IMR-90 (cell line): ENCODE data around the gene CCND1. TPM values are rescaled to one million over a fixed set of nuclear protein-coding genes. Genes with fewer than 3 reads are reported as not detected.

Experiments used
- ATAC-seq: fragments of 200-7000 bp; cut with Tn5 transposase; 2 replicates; pipeline ENCODE4 v1.9.1; 2020; ENCODE audit warnings: low read depth, mild to moderate bottlenecking, moderate library complexity
- BruUV-seq: library from RNA; stranded (reverse); fragments of 400-500 nt; replicated peaks from 2 replicates; lab custom pipeline; 2021; lab: Mats Ljungman, UMichigan
- CTCF ChIA-PET: fragments of 300-600 bp; formaldehyde crosslinking; extraction: SDS; loops from one replicate; lab custom pipeline; 2021; ENCODE audit warnings: antibody characterized with exemption; lab: Yijun Ruan, JAX
- POLR2A ChIA-PET: fragments of 300-600 bp; sonication (Branson Sonifier 250); formaldehyde crosslinking; loops from one replicate; lab custom pipeline; 2022; ENCODE audit warnings: antibody characterized with exemption; ENCODE audit not compliant: unreplicated experiment; lab: Charles Lee
- DNase-seq: peaks from one replicate; pipeline ENCODE4 v3.0.0; 2013
- H2AFZ ChIP-seq: replicated peaks from 2 replicates; pipeline ENCODE3; 2013; ENCODE audit warnings: low read length, mild to moderate bottlenecking; ENCODE audit not compliant: poor library complexity
- H2AK5ac ChIP-seq: 2 replicates; pipeline ENCODE4 v1.6.1; 2013; ENCODE audit warnings: low read depth, low read length, inconsistent platforms
- H2AK9ac ChIP-seq: replicated peaks from 2 replicates; pipeline ENCODE3; 2013; ENCODE audit warnings: mild to moderate bottlenecking, low read depth, low read length, moderate library complexity; ENCODE audit not compliant: poor library complexity
- H2BK120ac ChIP-seq: 2 replicates; pipeline ENCODE4 v1.6.1; 2013; ENCODE audit warnings: low read depth, low read length, inconsistent platforms
- H2BK15ac ChIP-seq: 3 replicates; pipeline ENCODE4 v1.6.1; 2013; ENCODE audit warnings: low read depth, low read length, inconsistent platforms
- H2BK20ac ChIP-seq: 2 replicates; pipeline ENCODE4 v1.6.1; 2013; ENCODE audit warnings: low read depth, mild to moderate bottlenecking, inconsistent platforms, low read length, moderate library complexity
- H2BK5ac ChIP-seq: 2 replicates; pipeline ENCODE4 v1.6.1; 2013; ENCODE audit warnings: mild to moderate bottlenecking, low read depth, low read length, inconsistent platforms; ENCODE audit not compliant: poor library complexity, severe bottlenecking
- H3K14ac ChIP-seq: replicated peaks from 2 replicates; pipeline ENCODE4 v1.6.1; 2013; ENCODE audit warnings: low read depth, low read length, inconsistent platforms
- H3K18ac ChIP-seq: 2 replicates; pipeline ENCODE4 v1.6.1; 2013; ENCODE audit warnings: low read depth, low read length, control low read depth
- H3K23ac ChIP-seq: 2 replicates; pipeline ENCODE4 v1.6.1; 2013; ENCODE audit warnings: low read depth, low read length, inconsistent platforms
- H3K27ac ChIP-seq: 2 replicates; pipeline ENCODE4 v1.5.1; 2013; ENCODE audit warnings: mild to moderate bottlenecking, control low read depth, low read length; ENCODE audit not compliant: insufficient read depth
- H3K27me3 ChIP-seq: 2 replicates; pipeline ENCODE4 v1.6.1; 2013; ENCODE audit warnings: low read length; ENCODE audit not compliant: control insufficient read depth, insufficient read depth
- H3K36me3 ChIP-seq: 2 replicates; pipeline ENCODE4 v1.6.1; 2013; ENCODE audit warnings: low read length, mixed read lengths; ENCODE audit not compliant: control insufficient read depth, insufficient read depth
- H3K4ac ChIP-seq: 2 replicates; pipeline ENCODE4 v1.6.1; 2013; ENCODE audit warnings: low read depth, low read length, inconsistent platforms
- H3K4me1 ChIP-seq: 2 replicates; pipeline ENCODE4 v1.6.1; 2013; ENCODE audit warnings: low read length, mixed read lengths; ENCODE audit not compliant: control insufficient read depth, insufficient read depth
- H3K4me2 ChIP-seq: 2 replicates; pipeline ENCODE4 v1.6.1; 2013; ENCODE audit warnings: low read depth, mild to moderate bottlenecking, control low read depth, low read length, moderate library complexity
- H3K4me3 ChIP-seq: 2 replicates; pipeline ENCODE4 v1.5.1; 2013; ENCODE audit warnings: low read depth, mild to moderate bottlenecking, control low read depth, low read length, moderate library complexity; ENCODE audit not compliant: insufficient read depth
- H3K56ac ChIP-seq: 2 replicates; pipeline ENCODE4 v1.6.1; 2013; ENCODE audit warnings: low read length, inconsistent platforms; ENCODE audit not compliant: insufficient read depth; ENCODE audit errors: extremely low read depth
- H3K79me1 ChIP-seq, 2 experiments: 2 replicates each; pipeline ENCODE4 v1.6.1; 2013; ENCODE audit warnings: low read length in 2 of 2, inconsistent platforms in 1 of 2, low read depth in 1 of 2
- H3K9ac ChIP-seq: 2 replicates; pipeline ENCODE4 v1.6.1; 2013; ENCODE audit warnings: low read depth, low read length, control low read depth
- H3K9me1 ChIP-seq: 2 replicates; pipeline ENCODE4 v1.6.1; 2013; ENCODE audit warnings: low read length, inconsistent platforms; ENCODE audit not compliant: insufficient read depth
- H3K9me3 ChIP-seq: 2 replicates; pipeline ENCODE4 v1.6.1; 2013; ENCODE audit warnings: low read length; ENCODE audit not compliant: control insufficient read depth, insufficient read depth
- H4K20me1 ChIP-seq: 2 replicates; pipeline ENCODE4 v1.6.1; 2013; ENCODE audit warnings: low read length, inconsistent platforms; ENCODE audit not compliant: insufficient read depth
- H4K5ac ChIP-seq: 2 replicates; pipeline ENCODE4 v1.6.1; 2013; ENCODE audit warnings: mild to moderate bottlenecking, low read depth, low read length, control low read depth
- H4K8ac ChIP-seq, 2 experiments: 2 replicates each; pipeline ENCODE4 v1.6.1; 2013; ENCODE audit warnings: low read depth in 2 of 2, low read length in 2 of 2, control low read depth in 1 of 2, inconsistent platforms in 1 of 2
- H4K91ac ChIP-seq: 2 replicates; pipeline ENCODE4 v1.6.1; 2013; ENCODE audit warnings: low read depth, low read length, inconsistent platforms; ENCODE audit not compliant: insufficient read depth
- CEBPB ChIP-seq: IDR thresholded peaks from 2 replicates; pipeline ENCODE4 v1.6.1; 2012; ENCODE audit warnings: low read depth, low read length, improper control_type of control experiment
- CHD1 ChIP-seq: IDR thresholded peaks from 2 replicates; pipeline ENCODE4 v1.6.1; 2012; ENCODE audit warnings: low read depth, low read length, improper control_type of control experiment
- ELK1 ChIP-seq: fragments of 150-350 bp; IDR thresholded peaks from 2 replicates; pipeline ENCODE4 v1.6.1; 2016; ENCODE audit warnings: low read depth, mild to moderate bottlenecking, low read length, moderate library complexity, borderline replicate concordance
- FOS ChIP-seq: fragments of 150-350 bp; IDR thresholded peaks from 2 replicates; pipeline ENCODE4 v1.6.1; 2016; ENCODE audit warnings: low read depth, low read length
- MAFK ChIP-seq: IDR thresholded peaks from 2 replicates; pipeline ENCODE4 v1.6.1; 2012; ENCODE audit warnings: low read depth, low read length, improper control_type of control experiment
- MXI1 ChIP-seq: IDR thresholded peaks from 2 replicates; pipeline ENCODE4 v1.6.1; 2012; ENCODE audit warnings: low read depth, mild to moderate bottlenecking, low read length, moderate library complexity, borderline replicate concordance
- NFE2L2 ChIP-seq: fragments of 150-350 bp; IDR thresholded peaks from 2 replicates; pipeline ENCODE4 v1.6.1; 2016; ENCODE audit warnings: low read depth, mild to moderate bottlenecking, low read length
- POLR2A ChIP-seq: IDR thresholded peaks from 2 replicates; pipeline ENCODE4 v1.6.1; 2012; ENCODE audit warnings: mild to moderate bottlenecking, low read depth, low read length
- RAD21 ChIP-seq: IDR thresholded peaks from 2 replicates; pipeline ENCODE4 v1.6.1; 2012; ENCODE audit warnings: low read length, improper control_type of control experiment
- RCOR1 ChIP-seq: IDR thresholded peaks from 2 replicates; pipeline ENCODE4 v1.6.1; 2012; ENCODE audit warnings: mild to moderate bottlenecking, low read length, improper control_type of control experiment; ENCODE audit not compliant: insufficient replicate concordance
- RFX5 ChIP-seq: IDR thresholded peaks from 2 replicates; pipeline ENCODE4 v1.8.0; 2012; ENCODE audit warnings: low read depth, mild to moderate bottlenecking, low read length, moderate library complexity
- SMC3 ChIP-seq: fragments of 150-350 bp; IDR thresholded peaks from 2 replicates; pipeline ENCODE4 v1.6.1; 2016; ENCODE audit warnings: low read depth, mild to moderate bottlenecking, antibody characterized with exemption, low read length, moderate library complexity
- WGBS, 2 experiments: methylation state at CpG; one replicate each; pipeline versions ENCODE4 v1.1.5 to v1.1.7; 2013; ENCODE audit warnings: missing lambda C conversion rate in 2 of 2; ENCODE audit not compliant: insufficient read length in 1 of 2; ENCODE audit errors: extremely low coverage in 2 of 2; 5-methylcytosine and 5-hydroxymethylcytosine counted together
- dilution Hi-C: fragments of 300-500 bp; cut with HindIII; formaldehyde crosslinking; loops from one replicate; pipeline ENCODE4 v1.14.3; 2018; ENCODE audit warnings: low sequenced_read_pairs; ENCODE audit not compliant: unreplicated experiment
- in situ Hi-C: fragments of 300-500 bp; cut with MboI; formaldehyde crosslinking; loops from 3 replicates; pipeline ENCODE4 v1.14.3; 2019; ENCODE audit warnings: low sequenced_read_pairs, inconsistent platforms, mixed read lengths
- intact Hi-C: fragments of 100-400 bp; cut with micrococcal nuclease; formaldehyde crosslinking; loops from 2 replicates; pipeline ENCODE4 v1.10.0; 2022
- polyA plus RNA-seq, 3 experiments: library from polyadenylated mRNA; depleted of rRNA; stranded (reverse); fragments of >200 nt; gene quantifications; 2 replicates each; pipeline ENCODE4 v1.2.3, GENCODE V29; 2012; ENCODE audit warnings: low replicate concordance in 1 of 3
- total RNA-seq: library from RNA; depleted of rRNA; stranded (reverse); fragments of >200 nt; gene quantifications from 2 replicates; pipeline ENCODE4 v1.2.3, GENCODE V29; 2012
- TF ChIP-seq, protein P1 (sequence below): fragments of 150-350 bp; IDR thresholded peaks from 2 replicates; pipeline ENCODE4 v1.6.1; 2017; ENCODE audit warnings: mild to moderate bottlenecking, antibody characterized with exemption, low read length, low read depth

Gene CCND1
- total and polyA plus RNA-seq, 2 of the 4 experiments (the other 2 are of a cell fraction): 481 to 748 TPM

DNA sequence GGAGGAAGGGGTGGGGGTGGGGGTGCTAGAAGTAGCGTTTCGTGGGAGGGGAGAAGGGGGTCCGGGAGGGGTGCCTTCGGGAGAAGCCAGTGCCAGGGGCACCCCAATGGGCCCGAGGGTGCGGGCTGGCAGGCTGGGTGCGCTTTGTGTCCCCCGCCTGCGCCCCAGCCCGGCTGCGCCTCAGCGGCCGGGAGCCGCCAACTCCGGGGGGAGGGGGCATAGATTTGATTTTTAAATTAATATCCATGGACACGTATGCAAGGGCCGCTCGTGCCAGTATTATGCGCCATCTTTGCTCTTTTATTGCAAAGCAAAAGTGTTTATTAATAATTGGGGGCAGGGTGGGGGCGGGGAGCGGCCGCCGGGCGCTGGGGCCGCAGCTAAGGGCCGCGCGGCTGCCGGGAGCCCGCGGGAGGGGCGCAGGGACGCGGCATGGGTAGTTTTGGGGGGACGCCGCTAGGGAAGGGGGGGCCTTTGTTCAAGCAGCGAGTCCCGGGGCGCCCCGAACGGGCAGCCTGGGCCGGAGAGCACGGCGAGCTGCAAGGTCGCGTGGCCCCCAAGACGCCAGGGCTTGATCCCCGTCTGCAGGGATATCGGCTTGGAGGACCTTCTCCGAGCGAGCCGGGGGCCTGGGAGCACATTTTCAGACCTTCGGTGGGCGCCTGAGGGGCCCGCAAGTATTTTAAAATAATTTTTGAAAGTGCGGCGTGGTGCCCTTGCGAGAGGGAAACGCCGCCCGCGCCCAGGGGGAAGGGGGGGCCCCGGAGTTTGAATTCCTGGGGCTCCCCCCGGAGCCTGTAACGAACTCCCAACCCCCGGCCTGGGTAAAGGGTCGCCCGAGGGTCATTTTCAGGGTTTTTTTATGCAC, 959 bp downstream of the CCND1 start:
- peak overlapping the region; percentile 79 for H4K5ac ChIP-seq
- H3K23ac ChIP-seq: peak overlapping the region; percentile 98
- peaks cover 21% of the 10 kb centered on the region for H3K4me1 ChIP-seq
- H3K27ac ChIP-seq: peak overlapping the region; percentile 98
- DNase-seq (no peak), ATAC-seq (no peak)
- intact Hi-C loops: loop anchor here (1.0 to 10.0 kb wide), 8 partner anchors 145 to 737 kb away; partner anchors contain the start of genes IGHMBP2 and MRPL21
- H3K9ac ChIP-seq: peak overlapping the region; percentile 100
- H2AFZ ChIP-seq: peak overlapping the region; percentile 68
- H3K36me3 ChIP-seq: peaks cover 34% of the 10 kb centered on the region
- peak overlapping the region; percentile 93 for H2AK5ac ChIP-seq
- no peak overlapping the region for H2BK20ac ChIP-seq
- no TSS peak for BruUV-seq
- H4K91ac ChIP-seq: peak overlapping the region; percentile 87
- H2BK120ac ChIP-seq: peak overlapping the region; percentile 56
- H4K20me1 ChIP-seq: peaks cover 48% of the 10 kb centered on the region
- peak overlapping the region; percentile 92; the same call in 1 of the 2 replicates for H3K18ac ChIP-seq
- dilution Hi-C loops: no loop called here
- peak overlapping the region; percentile 92 for H3K56ac ChIP-seq
- peak overlapping the region; percentile 100 for H3K14ac ChIP-seq
- POLR2A ChIA-PET: interaction anchor here (1.5 kb wide), 1 partner anchor 343 kb away, joined by 4 read pairs; no protein-coding TSS in a partner anchor
- H2BK5ac ChIP-seq: peak overlapping the region; percentile 97
- H3K4me3 ChIP-seq: peak overlapping the region; percentile 98
- WGBS, 2 experiments: 0% methylated on average over 13 of the region's 68 CpGs; no CpG with 5 or more reads in 1 of the 2 experiments
- H3K9me3 ChIP-seq: no peaks in the 10 kb centered on the region
- H2BK15ac ChIP-seq: no peak overlapping the region
- in situ Hi-C loops: loop anchor here (5.0 kb wide), 1 partner anchor 340 kb away; no protein-coding TSS in a partner anchor
- H4K8ac ChIP-seq: peak overlapping the region; percentile 84 to 89; a peak in 3 of 4 replicates
- peak overlapping the region; percentile 96 for H2AK9ac ChIP-seq
- peaks cover 10 to 50% of the 10 kb centered on the region in 2 experiments; a peak in 3 of 4 replicates for H3K79me1 ChIP-seq
- H3K27me3 ChIP-seq: no peaks in the 10 kb centered on the region
- no peak overlapping the region for H3K4me2 ChIP-seq
- no peaks in the 10 kb centered on the region; the same call in 1 of the 2 replicates for H3K9me1 ChIP-seq
- H3K4ac ChIP-seq: peak overlapping the region; percentile 98
- CTCF ChIA-PET: interaction anchor here (0.5 kb wide), 1 partner anchor 294 kb away, joined by 3 read pairs; no protein-coding TSS in a partner anchor
- 0 out of 2 replicates have a peak, but pooled peaks have one; percentile 18 for TF ChIP-seq MXI1
- no peak for TF ChIP-seq CEBPB
- no peak for TF ChIP-seq NFE2L2
- TF ChIP-seq RFX5: no peak
- no peak for TF ChIP-seq ELK1
- no peak for TF ChIP-seq RCOR1
- no peak for TF ChIP-seq CHD1
- TF ChIP-seq SMC3: no peak
- TF ChIP-seq RAD21: no peak
- TF ChIP-seq POLR2A: 0 out of 2 replicates have a peak, but pooled peaks have one; percentile 20
- TF ChIP-seq MAFK: no peak
- no peak for TF ChIP-seq FOS
- TF ChIP-seq, protein P1, sequence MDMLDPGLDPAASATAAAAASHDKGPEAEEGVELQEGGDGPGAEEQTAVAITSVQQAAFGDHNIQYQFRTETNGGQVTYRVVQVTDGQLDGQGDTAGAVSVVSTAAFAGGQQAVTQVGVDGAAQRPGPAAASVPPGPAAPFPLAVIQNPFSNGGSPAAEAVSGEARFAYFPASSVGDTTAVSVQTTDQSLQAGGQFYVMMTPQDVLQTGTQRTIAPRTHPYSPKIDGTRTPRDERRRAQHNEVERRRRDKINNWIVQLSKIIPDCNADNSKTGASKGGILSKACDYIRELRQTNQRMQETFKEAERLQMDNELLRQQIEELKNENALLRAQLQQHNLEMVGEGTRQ: no peak
